HL-60/S4 (cell line): ENCODE measurements around the gene KRT5.

Experiments used
- in situ Hi-C: fragments of 300-500 bp; cut with MboI; formaldehyde crosslinking; loops from 2 replicates; pipeline ENCODE4 v1.14.3; 2022; ENCODE audit warnings: low sequenced_read_pairs

KRT5 gene

GRCh38 chr12:52519826-52520662, at the start of gene KRT5:
TSS of gene KRT5 (minus strand) at chr12:52520394. CDS start at chr12:52520296, 98 bp downstream.
- in situ Hi-C loops = no loop called here

- in situ Hi-C loops = no loop called here
Observed at GRCh38 chr12:52568111-52568510, 47.9 kb upstream of the KRT5 start.

DNA sequence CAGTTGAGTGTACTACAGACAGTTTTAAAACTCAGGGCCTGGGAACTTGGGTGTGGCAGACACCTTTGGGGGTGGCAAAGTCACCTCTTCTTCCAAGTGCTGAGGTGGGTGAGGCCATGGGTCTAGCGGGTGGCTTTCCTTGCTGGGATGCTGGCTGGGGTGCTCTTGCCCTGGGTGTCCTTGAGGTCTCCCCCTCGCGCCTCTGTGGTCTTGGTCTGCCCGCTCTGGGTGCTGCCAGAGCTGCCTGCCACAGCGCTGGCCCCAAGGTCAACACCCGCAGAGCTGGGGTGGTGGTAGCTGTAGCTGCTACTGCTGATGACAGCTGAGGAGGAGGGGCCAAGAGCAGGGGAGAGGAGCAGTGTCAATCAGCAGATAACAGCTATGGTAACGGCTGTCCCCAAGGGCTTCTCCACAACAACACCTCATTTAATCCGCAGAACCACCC, 46.7 kb upstream of the KRT5 start:
- in situ Hi-C loops = no loop called here

DNA sequence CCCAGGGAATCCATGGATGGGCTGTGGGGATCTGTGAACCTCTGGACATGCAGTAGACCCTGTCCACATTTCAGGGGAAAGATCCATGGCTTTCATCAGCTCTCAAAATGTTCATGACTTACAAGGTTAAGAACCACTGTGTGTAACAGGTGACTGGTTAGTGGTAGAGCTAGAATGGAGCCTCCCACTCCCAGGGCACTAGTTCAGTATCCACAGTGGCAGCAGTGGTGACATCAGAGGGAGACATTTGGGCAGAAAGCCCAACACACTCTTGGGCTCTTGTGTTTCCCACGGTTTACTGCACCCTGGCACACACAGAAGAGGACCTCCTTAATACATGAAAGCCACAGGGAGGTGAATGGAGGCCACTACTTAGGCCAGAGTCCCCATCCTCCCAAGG, 44.4 kb upstream of the KRT5 start:
- in situ Hi-C loops = no loop called here

DNA sequence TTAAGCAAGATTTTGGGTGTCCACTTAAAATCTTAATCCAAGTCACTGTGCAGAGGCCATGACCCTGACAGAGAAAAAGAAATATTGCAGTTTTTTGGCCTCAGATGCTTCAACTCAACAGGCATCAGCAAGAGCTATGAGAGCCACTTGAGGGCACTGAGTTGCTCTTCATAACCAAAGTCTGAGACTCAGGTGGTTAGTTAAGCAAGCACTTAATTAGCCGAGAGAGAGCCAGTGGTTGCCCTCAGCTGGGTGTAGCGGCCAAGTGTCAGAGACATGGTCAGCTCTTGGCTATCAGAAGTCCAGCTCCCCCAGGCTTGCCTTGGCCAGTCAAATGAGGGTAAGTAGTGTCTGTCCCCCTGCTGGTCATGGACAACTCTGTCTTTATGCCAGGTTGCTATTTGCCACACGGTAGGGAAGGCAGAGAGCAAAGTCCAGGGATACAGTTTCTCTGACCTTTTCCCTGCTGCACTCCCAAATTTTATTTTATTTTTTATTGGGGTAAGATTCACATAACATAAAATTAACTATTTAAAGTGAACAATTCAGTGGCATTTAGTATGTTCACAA, 41.8 kb upstream of the KRT5 start:
- in situ Hi-C loops = no loop called here

DNA sequence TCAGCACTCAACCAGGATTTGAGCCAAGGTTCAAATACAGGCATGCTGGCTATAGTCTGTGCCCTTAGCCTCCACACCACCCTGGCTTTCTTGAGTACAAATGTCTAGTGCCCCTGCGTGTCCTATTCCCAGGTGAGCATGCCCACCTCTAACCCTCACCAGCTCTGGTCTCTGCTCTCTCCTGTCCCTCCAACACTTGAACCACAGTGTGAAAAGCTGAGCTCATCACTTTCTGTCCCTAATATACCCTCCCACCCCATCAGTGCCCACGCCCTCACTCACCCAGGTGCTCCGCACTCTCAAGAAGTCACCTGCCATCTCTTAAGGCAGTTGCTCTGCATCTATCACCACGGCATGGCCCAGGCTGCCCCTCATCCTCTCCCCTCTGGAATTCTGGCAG, 39.8 kb upstream of the KRT5 start:
- in situ Hi-C loops = no loop called here

DNA sequence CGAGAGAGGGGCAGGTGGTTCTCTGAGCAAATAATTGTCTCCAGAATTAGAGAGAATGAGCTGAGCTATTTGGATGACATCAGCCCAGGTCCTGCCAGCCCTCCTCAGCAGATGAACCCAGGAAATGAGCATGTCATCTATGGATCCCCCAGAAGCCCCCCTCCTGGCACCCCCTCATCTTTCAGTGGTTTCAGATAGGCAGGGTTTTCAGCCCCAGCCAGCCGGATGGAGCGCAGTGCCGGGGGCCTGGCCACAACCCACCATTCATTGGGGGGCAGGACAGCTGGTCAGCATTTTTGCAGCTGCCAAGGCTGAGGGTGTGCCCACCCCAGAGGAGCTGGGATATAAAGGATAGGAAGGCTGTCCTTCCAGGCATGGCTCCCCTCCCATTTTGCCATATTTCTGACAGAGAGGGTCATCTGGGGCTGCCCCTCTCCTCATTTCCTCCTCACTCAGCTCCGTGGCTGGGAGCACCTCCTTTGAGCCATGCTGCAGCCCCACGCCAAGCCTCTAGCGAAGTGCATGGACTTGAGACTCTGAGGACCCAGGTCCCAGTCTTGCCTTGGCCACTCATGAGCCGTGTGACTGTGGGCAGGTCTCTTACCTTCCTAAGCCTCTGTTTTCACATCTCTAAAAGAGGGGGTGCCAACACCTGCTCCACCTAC, 38.7 kb upstream of the KRT5 start:
- in situ Hi-C loops = no loop called here

DNA sequence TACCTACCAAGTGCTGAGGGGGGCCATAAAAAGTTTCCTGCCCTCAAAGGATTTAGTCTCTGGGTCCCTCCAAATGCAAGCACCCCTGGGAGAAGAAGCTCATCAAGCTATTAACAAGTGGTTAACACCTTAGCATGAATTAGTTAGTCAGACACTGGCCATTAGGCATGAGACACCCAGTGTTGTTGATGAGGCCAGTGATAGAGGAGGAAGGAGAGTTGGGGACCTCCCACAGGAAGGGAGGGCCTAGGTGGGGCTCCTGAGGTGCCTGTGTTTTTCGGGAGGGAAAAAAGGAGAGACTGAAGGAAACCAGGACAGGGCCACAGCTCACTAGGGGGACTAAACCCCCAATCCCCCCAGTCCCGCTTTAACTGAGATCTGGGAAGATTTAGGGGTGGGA, 37.3 kb upstream of the KRT5 start:
- in situ Hi-C loops = no loop called here

- in situ Hi-C loops = no loop called here
Observed at GRCh38 chr12:52555577-52555976, 35.4 kb upstream of the KRT5 start.

GRCh38 chr12:52552681-52553195, 32.5 kb upstream of the KRT5 start, which contains the start of gene KRT71:
TSS of gene KRT71 (minus strand) at chr12:52553145. CDS start at chr12:52553077, 68 bp downstream.
- in situ Hi-C loops = no loop called here

DNA sequence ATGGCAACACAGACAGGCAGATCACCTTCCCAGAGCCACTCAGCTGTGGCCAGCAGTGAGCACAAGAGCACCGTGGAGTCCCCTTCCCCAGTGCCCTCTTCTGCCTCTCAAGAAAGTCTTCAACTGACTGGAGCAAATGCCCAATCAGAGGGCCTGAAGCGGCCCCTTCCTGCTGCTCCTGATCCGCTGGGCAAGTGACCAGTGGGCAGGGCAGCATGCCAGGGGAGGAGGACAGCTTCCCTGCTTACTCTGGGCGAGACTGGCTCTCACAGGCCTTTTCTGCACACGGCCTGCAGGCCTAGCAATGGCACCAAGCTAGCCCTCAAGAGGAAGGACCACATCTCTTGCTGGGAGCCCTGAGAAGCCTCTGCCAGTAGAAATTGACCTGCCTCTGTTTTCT, 31.9 kb upstream of the KRT5 start:
- in situ Hi-C loops = no loop called here

DNA sequence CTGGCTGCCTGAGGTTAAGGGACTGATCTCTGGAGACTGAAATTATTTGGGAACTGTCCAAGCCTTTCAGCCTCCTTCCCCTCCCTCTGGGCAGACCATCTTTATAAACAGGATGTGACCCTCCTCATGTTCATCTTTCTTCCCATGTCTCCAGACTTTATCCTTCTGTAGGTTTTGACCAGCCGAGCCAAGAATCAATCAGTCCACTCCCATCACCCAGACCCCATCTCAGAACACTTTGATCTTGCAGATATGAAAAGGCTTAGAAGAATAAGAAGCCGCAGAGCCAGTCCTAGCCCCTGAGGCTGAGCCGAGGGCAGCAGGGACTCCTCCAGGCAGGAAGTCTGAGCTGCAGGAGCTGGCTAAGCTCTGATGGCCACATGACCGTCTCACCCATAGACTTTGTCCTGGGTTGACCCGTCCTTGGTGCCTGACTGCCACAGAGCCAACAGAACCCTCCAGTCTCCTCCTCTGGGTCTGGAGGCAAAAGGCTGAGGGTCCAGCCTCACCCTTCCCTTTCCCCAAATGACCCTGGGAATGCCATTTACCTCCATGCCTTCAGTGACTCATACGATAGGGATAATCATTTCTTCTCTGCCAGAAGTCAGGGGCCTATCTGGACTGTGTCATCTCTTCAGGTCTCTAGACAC, 31.1 kb upstream of the KRT5 start:
- in situ Hi-C loops = no loop called here

DNA sequence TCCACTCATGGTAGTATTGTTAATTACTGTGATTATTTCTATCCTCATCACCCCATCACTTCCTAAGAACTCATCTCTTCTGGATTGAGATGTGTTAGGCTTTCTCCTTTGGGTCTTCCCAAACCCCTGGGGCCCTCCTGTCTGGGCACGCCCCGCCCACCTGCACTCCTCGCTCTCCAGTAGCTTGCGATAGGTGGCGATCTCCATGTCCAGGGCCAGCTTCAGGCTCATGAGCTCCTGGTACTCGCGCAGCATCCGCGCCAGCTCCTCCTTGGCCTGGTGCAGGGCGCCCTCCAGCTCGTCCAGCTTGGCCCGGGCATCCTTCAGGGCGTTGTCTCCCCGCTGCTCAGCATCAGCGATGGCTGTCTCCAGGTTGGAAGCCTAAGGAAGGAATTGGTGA, 25.9 kb upstream of the KRT5 start:
- in situ Hi-C loops = loop anchor here (25.0 kb wide), 1 partner anchor 409 kb away; no protein-coding TSS in a partner anchor

DNA sequence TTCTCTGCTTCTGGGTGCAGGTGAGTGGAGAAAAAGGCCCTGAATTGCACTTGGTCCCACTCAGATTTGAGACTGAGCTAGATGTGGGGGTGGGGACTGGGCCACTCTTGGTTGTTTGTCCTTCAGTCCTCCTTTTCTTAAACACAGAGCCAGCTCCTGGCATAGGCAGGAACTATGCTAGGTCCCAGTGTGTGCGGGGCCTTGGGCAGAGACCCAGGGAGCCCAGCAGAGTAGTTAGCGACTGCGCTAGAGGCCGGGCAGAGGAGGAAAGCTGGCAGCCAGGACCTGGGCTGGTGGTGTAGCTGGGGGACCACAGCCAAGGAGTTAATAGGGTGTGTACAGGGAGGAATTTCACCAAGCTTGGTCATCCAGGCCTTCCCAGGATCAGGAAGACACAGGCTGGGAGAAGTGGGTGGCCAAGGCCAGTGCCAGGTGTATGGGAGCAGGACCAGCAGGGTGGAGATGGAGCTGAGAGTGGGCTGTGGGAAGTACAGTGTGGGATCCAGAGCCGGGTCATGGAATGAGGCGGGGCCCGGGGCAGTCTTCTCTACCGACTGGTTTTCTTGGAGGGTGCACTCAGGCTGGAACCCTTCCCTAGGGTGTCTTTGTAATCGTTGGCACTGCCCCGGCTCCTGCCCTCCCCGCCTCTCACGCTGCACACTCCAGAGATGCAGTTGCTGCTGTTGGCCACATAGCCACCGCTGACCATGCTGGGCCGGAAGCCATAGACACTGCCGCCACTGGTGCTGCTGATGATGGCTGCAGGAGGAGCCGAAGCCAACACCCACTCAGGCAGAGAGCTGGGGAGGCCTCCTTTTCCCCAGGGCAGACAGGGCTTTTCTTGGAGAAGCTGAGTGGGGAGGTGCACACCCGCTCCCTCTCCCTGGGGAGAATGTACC, 24.0 kb upstream of the KRT5 start:
- in situ Hi-C loops = loop anchor here (25.0 kb wide), 1 partner anchor 407 kb away; no protein-coding TSS in a partner anchor

- in situ Hi-C loops = loop anchor here (25.0 kb wide), 1 partner anchor 406 kb away; no protein-coding TSS in a partner anchor
Observed at GRCh38 chr12:52542785-52543318, 22.7 kb upstream of the KRT5 start.

- in situ Hi-C loops = loop anchor here (25.0 kb wide), 1 partner anchor 405 kb away; no protein-coding TSS in a partner anchor
Observed at GRCh38 chr12:52542157-52542556, 22.0 kb upstream of the KRT5 start.

DNA sequence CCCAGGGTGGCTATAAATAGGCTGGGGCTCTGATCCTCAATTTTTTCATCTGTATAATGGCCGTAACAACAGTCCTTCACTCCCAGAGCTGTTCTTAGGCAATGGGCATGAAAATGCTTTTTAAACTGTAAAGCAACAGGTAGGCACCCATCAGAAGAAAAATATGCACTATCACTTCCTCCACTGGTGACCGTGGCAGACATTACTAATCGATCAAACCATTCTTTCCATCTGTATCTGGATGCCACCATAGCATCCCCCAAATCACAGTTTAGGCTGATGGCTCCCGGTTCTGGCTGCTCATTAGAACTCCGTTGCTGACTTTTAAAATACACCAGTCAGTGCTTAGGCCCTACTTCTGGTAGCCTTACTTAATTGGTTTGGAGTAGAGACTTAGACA, 21.5 kb upstream of the KRT5 start:
- in situ Hi-C loops = loop anchor here (25.0 kb wide), 1 partner anchor 404 kb away; no protein-coding TSS in a partner anchor

DNA sequence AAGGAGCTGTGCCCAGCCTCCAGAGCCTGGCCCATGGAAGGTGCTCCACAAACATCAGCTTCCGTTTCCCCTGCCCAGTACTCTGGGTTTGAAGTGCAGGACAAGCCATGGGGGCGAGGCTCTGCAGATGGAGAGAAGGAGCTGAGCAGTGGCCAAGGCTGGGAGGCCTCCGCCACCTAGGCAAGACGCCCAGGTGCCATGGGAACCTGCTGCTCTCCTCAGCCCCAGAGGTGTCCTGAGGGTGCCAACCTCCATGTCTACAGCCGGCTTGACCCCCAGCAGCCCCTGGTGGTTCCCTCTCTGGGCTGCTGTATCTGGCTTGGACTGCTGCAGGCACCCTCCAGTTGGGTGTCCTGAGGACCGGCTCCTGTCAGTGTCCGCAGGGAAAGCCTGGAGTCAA, 20.3 kb upstream of the KRT5 start:
- in situ Hi-C loops = loop anchor here (25.0 kb wide), 1 partner anchor 403 kb away; no protein-coding TSS in a partner anchor

GRCh38 chr12:52539821-52540173, 19.6 kb upstream of the KRT5 start:
- in situ Hi-C loops = loop anchor here (25.0 kb wide), 1 partner anchor 402 kb away; no protein-coding TSS in a partner anchor
